OCI-LY1 (cell line): ENCODE results near the gene MYCBP.

Experiments
- H2AFZ ChIP-seq: fragments of 200-600 bp; sonication (generic), shearing (Covaris generic); 2 replicates; pipeline ENCODE4 v1.6.0; 2014; ENCODE audit warnings: antibody characterized with exemption, mild to moderate bottlenecking, low read length
- H3F3A ChIP-seq: fragments of 200-600 bp; sonication (generic), shearing (Covaris generic); 2 replicates; pipeline ENCODE4 v1.6.0; 2014; ENCODE audit warnings: mild to moderate bottlenecking, antibody characterized with exemption, low read length, moderate library complexity; ENCODE audit not compliant: insufficient read depth
- H3K27ac ChIP-seq: fragments of 200-600 bp; sonication (generic); 2 replicates; pipeline ENCODE4 v1.5.1; 2014; ENCODE audit warnings: low read length, mixed run types, mild to moderate bottlenecking, low read depth; ENCODE audit not compliant: poor library complexity, severe bottlenecking
- H3K27me3 ChIP-seq: fragments of 200-600 bp; sonication (generic); 2 replicates; pipeline ENCODE4 v1.6.0; 2014; ENCODE audit warnings: antibody characterized with exemption, mild to moderate bottlenecking, low read length, moderate library complexity; ENCODE audit not compliant: insufficient read depth
- H3K36me3 ChIP-seq: fragments of 200-600 bp; sonication (generic); 2 replicates; pipeline ENCODE4 v1.6.1; 2014; ENCODE audit warnings: mild to moderate bottlenecking, antibody characterized with exemption, low read length, moderate library complexity, mixed read lengths; ENCODE audit not compliant: insufficient read depth
- H3K4me1 ChIP-seq: fragments of 200-600 bp; sonication (generic); 2 replicates; pipeline ENCODE4 v1.5.1; 2014; ENCODE audit warnings: mild to moderate bottlenecking, low read length, moderate library complexity; ENCODE audit not compliant: insufficient read depth, severe bottlenecking
- H3K4me2 ChIP-seq: fragments of 200-600 bp; sonication (generic), shearing (Covaris generic); 2 replicates; pipeline ENCODE4 v1.6.1; 2014; ENCODE audit warnings: low read length
- H3K4me3 ChIP-seq: fragments of 200-600 bp; sonication (generic); 2 replicates; pipeline ENCODE4 v1.5.1; 2014; ENCODE audit warnings: low read length, low read depth, mild to moderate bottlenecking, mixed read lengths; ENCODE audit not compliant: poor library complexity, severe bottlenecking
- H3K79me2 ChIP-seq: fragments of 200-600 bp; shearing (Covaris generic); 2 replicates; pipeline ENCODE4 v1.6.1; 2016; ENCODE audit warnings: mixed run types, low read length, mixed read lengths; ENCODE audit not compliant: insufficient read depth
- H3K9ac ChIP-seq: fragments of 200-600 bp; sonication (generic), shearing (Covaris generic); 2 replicates; pipeline ENCODE4 v1.6.1; 2014; ENCODE audit warnings: mild to moderate bottlenecking, low read length, mixed read lengths
- H3K9me2 ChIP-seq: fragments of 200-600 bp; sonication (generic), shearing (Covaris generic); 2 replicates; pipeline ENCODE4 v1.6.1; 2014; ENCODE audit warnings: low read depth, mild to moderate bottlenecking, low read length, mixed read lengths
- H3K9me3 ChIP-seq: fragments of 200-600 bp; shearing (Covaris generic); 2 replicates; pipeline ENCODE4 v1.6.1; 2014; ENCODE audit warnings: low read length, mixed read lengths
- H4K20me1 ChIP-seq: fragments of 200-600 bp; sonication (generic), shearing (Covaris generic); 2 replicates; pipeline ENCODE4 v1.6.0; 2016; ENCODE audit warnings: mild to moderate bottlenecking, low read length; ENCODE audit not compliant: insufficient read depth
- EZH2 ChIP-seq: fragments of 200-600 bp; sonication (generic), shearing (Covaris generic); IDR thresholded peaks from 2 replicates; pipeline ENCODE4 v1.8.0; 2017; ENCODE audit warnings: borderline replicate concordance, mixed run types, mild to moderate bottlenecking, antibody characterized with exemption, low read length, moderate library complexity, mixed read lengths
- TF ChIP-seq, protein P1 (sequence below): fragments of 200-600 bp; sonication (generic), shearing (Covaris generic); IDR thresholded peaks from 2 replicates; pipeline ENCODE4 v1.5.1; 2017; ENCODE audit warnings: mild to moderate bottlenecking, antibody characterized with exemption, low read length, moderate library complexity, mixed read lengths

MYCBP gene

DNA sequence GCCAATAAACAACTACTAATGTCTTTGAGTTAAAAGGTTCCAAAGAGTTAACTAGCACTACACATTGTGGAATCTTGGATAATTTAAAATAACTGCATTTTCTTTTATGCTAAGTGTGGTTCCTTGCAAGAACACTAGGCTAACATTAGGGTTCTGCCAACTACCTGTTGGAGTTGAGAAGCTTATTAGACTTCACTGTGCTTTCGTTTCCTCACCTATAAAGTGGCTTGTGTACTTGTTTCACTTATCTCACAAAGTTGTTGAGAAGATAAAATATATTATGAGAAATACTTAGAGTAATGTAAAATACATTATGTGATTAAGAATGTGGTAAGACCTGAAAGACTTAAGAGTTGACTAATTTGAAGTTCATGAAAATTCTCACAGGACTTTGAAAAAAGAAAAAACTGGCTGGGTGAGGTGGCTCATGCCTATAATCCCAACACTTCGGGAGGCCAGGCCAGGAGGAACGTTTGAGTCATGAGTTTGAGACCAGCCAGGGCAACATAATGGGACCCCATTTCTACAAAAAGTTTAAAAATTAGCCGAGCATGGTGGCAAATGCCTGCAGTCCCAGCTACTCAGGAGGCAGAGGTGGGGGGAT lies 7.9 kb downstream of the MYCBP start:
- TF ChIP-seq EZH2, result no peak
- TF ChIP-seq, protein P1, sequence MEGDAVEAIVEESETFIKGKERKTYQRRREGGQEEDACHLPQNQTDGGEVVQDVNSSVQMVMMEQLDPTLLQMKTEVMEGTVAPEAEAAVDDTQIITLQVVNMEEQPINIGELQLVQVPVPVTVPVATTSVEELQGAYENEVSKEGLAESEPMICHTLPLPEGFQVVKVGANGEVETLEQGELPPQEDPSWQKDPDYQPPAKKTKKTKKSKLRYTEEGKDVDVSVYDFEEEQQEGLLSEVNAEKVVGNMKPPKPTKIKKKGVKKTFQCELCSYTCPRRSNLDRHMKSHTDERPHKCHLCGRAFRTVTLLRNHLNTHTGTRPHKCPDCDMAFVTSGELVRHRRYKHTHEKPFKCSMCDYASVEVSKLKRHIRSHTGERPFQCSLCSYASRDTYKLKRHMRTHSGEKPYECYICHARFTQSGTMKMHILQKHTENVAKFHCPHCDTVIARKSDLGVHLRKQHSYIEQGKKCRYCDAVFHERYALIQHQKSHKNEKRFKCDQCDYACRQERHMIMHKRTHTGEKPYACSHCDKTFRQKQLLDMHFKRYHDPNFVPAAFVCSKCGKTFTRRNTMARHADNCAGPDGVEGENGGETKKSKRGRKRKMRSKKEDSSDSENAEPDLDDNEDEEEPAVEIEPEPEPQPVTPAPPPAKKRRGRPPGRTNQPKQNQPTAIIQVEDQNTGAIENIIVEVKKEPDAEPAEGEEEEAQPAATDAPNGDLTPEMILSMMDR, result no peak
- Histone ChIP-seq H3K9me3 (no peaks in the 10 kb centered on the region), H3K4me1 (peaks cover 8% of the 10 kb centered on the region)

DNA sequence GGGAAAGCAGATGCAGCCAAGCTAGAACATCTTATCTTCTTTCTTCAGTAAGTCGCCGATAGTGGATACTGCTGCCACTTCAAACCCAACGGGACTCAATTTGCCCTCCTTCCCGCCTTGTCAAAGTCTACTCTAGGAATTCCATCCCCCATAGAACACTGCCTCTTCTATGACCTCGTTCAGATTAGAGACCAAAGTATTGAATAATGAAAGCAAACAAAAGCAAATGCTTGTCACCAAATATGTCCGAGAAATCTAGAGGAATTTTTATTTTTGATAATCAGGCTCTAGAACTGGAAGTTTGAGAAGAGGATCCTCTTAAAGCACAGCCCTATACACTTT lies 12.7 kb downstream of the MYCBP start:
- Histone ChIP-seq H3K9me2 (no peaks in the 10 kb centered on the region), H3K4me2 (peak overlapping the region; percentile 84), H3F3A (peaks cover 3% of the 10 kb centered on the region; the same call in 1 of the 2 replicates), H3K27ac (no peak overlapping the region), H3K4me3 (peak overlapping the region; percentile 76), H3K9ac (peak overlapping the region; percentile 80), H4K20me1 (no peaks in the 10 kb centered on the region), H3K4me1 (peaks cover 28% of the 10 kb centered on the region), H2AFZ (no peak overlapping the region), H3K9me3 (no peaks in the 10 kb centered on the region), H3K27me3 (no peaks in the 10 kb centered on the region), H3K79me2 (no peaks in the 10 kb centered on the region; the same call in 1 of the 2 replicates), H3K36me3 (peaks cover 29% of the 10 kb centered on the region; the same call in 1 of the 2 replicates)
- TF ChIP-seq, protein P1, result no peak
- TF ChIP-seq EZH2, result no peak

More for the DNA sequence above, 7.9 kb downstream of the MYCBP start:
- Histone ChIP-seq H3K27me3 (no peaks in the 10 kb centered on the region), H3K79me2 (peaks cover 4% of the 10 kb centered on the region; the same call in 1 of the 2 replicates), H3K27ac (no peak overlapping the region), H3K4me3 (no peak overlapping the region), H3F3A (peaks cover 3% of the 10 kb centered on the region; the same call in 1 of the 2 replicates), H4K20me1 (no peaks in the 10 kb centered on the region), H3K36me3 (peaks cover 31% of the 10 kb centered on the region; the same call in 1 of the 2 replicates), H2AFZ (no peak overlapping the region), H3K9me2 (no peaks in the 10 kb centered on the region), H3K4me2 (no peak overlapping the region), H3K9ac (no peak overlapping the region)

DNA sequence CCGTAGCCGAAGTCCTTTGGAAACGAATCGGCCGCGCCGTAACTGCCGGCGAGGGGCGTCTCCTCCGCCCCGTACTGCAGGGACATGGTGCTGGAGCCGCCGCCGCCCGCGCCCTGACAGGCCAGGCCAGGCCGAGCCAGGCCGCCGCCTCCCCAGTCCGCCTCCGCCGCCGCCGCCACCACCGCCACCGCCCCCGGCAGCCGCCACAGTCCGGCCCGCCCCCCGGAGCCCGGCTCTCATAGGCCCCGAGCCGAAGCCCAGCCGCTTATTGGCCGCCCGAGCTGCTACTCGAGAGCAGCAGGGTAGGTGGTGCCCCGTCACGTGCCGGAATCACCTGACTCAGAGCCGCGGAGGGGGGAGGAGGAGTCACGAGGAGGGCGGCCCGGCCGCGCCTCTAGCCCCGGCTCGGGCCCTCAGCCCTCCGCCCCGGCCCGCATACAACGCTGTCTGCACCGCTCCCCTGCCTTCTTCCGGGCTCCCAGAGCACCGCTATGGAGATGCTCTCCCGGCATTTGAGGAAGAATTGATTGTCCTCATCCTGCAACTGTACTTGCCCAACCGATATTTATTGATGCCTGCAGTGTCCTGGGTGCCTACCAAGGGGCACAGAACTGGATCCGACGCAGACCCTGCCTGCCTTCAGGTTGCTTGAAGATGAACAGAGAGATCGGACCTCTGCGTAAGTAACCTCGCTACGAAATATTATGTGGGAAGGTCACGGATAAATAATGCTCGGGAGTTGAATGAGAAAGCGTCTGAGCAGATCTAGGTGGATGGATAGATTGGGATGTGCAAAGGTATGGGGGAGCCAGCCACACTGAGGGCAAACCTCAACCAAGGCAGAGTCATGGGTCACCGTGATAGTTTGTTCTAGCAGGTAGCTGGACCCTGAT lies 13.3 kb downstream of the MYCBP start, which contains the start of gene RRAGC:
RRAGC (minus strand) TSS at position 212 of the 893 bp plus-strand sequence; CDS start at position 86, 126 bp downstream.
- no peaks in the 10 kb centered on the region for H4K20me1 ChIP-seq
- no peaks in the 10 kb centered on the region for H3K27me3 ChIP-seq
- H3K36me3 ChIP-seq, result peaks cover 33% of the 10 kb centered on the region; the same call in 1 of the 2 replicates
- H3K4me2 ChIP-seq, result peak within 1 kb of the TSS; percentile 84
- no peaks in the 10 kb centered on the region for H3K9me3 ChIP-seq
- no peak within 1 kb of the TSS; the same call in 1 of the 2 replicates for H2AFZ ChIP-seq
- H3K9ac ChIP-seq, result peak within 1 kb of the TSS; percentile 80
- H3K4me3 ChIP-seq, result peak within 1 kb of the TSS; percentile 76
- H3K4me1 ChIP-seq, result peaks cover 28% of the 10 kb centered on the region
- H3K79me2 ChIP-seq, result no peaks in the 10 kb centered on the region; the same call in 1 of the 2 replicates
- no peak within 1 kb of the TSS for H3K27ac ChIP-seq
- H3F3A ChIP-seq, result peaks cover 3% of the 10 kb centered on the region; the same call in 1 of the 2 replicates
- no peaks in the 10 kb centered on the region for H3K9me2 ChIP-seq
- TF ChIP-seq, protein P1, result no peak
- no peak for TF ChIP-seq EZH2
